Measurements from ENCODE around the gene PLBD2.

The PLBD2 gene

GRCh38 chr12:113387631-113388030 lies 29.2 kb downstream of the PLBD2 start:
- no peaks in the 10 kb centered on the region for H3K4me1 ChIP-seq (ENCODE audit: control insufficient read depth, insufficient read depth, low read length, unreplicated experiment)
- H3K27me3 ChIP-seq (ENCODE audit: insufficient read depth, low read length) = no peaks in the 10 kb centered on the region
- H3K36me3 ChIP-seq (ENCODE audit: insufficient read depth, low read length) = peaks cover 7% of the 10 kb centered on the region; the same call in 1 of the 2 replicates

GRCh38 chr12:113388351-113388750 lies 30.0 kb downstream of the PLBD2 start:
- H3K36me3 ChIP-seq (ENCODE audit: insufficient read depth, low read length) = peaks cover 7% of the 10 kb centered on the region; the same call in 1 of the 2 replicates
- no peaks in the 10 kb centered on the region for H3K27me3 ChIP-seq (ENCODE audit: insufficient read depth, low read length)
- H3K27ac ChIP-seq (ENCODE audit: low read depth, low read length) = no peak overlapping the region
- no peaks in the 10 kb centered on the region for H3K79me2 ChIP-seq (ENCODE audit: control insufficient read depth, insufficient read depth, low read length, unreplicated experiment)
- no peak overlapping the region for H3K4me3 ChIP-seq (ENCODE audit: low read depth, low read length)
- H2AFZ ChIP-seq (ENCODE audit: low read length, unreplicated experiment) = no peak overlapping the region
- H3K4me1 ChIP-seq (ENCODE audit: control insufficient read depth, insufficient read depth, low read length, unreplicated experiment) = no peaks in the 10 kb centered on the region

More at GRCh38 chr12:113387631-113388030, 29.2 kb downstream of the PLBD2 start:
- Histone ChIP-seq H3K4me3 (ENCODE audit: low read depth, low read length) (no peak overlapping the region), H3K27ac (ENCODE audit: low read depth, low read length) (no peak overlapping the region), H3K79me2 (ENCODE audit: control insufficient read depth, insufficient read depth, low read length, unreplicated experiment) (no peaks in the 10 kb centered on the region), H2AFZ (ENCODE audit: low read length, unreplicated experiment) (no peak overlapping the region)

- no peak overlapping the region for H2AFZ ChIP-seq (ENCODE audit: low read length, unreplicated experiment)
- no peak overlapping the region for H3K27ac ChIP-seq (ENCODE audit: low read depth, low read length)
- no peak overlapping the region for H3K4me3 ChIP-seq (ENCODE audit: low read depth, low read length)
- peaks cover 7% of the 10 kb centered on the region; the same call in 1 of the 2 replicates for H3K36me3 ChIP-seq (ENCODE audit: insufficient read depth, low read length)
- no peaks in the 10 kb centered on the region for H3K4me1 ChIP-seq (ENCODE audit: control insufficient read depth, insufficient read depth, low read length, unreplicated experiment)
- no peaks in the 10 kb centered on the region for H3K27me3 ChIP-seq (ENCODE audit: insufficient read depth, low read length)
- no peaks in the 10 kb centered on the region for H3K79me2 ChIP-seq (ENCODE audit: control insufficient read depth, insufficient read depth, low read length, unreplicated experiment)
Measured at GRCh38 chr12:113390064-113391043, 32.0 kb downstream of the PLBD2 start.

GRCh38 chr12:113391145-113391544 lies 32.8 kb downstream of the PLBD2 start:
- Histone ChIP-seq H3K4me3 (ENCODE audit: low read depth, low read length) (no peak overlapping the region), H2AFZ (ENCODE audit: low read length, unreplicated experiment) (no peak overlapping the region), H3K27me3 (ENCODE audit: insufficient read depth, low read length) (no peaks in the 10 kb centered on the region), H3K4me1 (ENCODE audit: control insufficient read depth, insufficient read depth, low read length, unreplicated experiment) (no peaks in the 10 kb centered on the region), H3K27ac (ENCODE audit: low read depth, low read length) (no peak overlapping the region), H3K79me2 (ENCODE audit: control insufficient read depth, insufficient read depth, low read length, unreplicated experiment) (no peaks in the 10 kb centered on the region), H3K36me3 (ENCODE audit: insufficient read depth, low read length) (peaks cover 7% of the 10 kb centered on the region; the same call in 1 of the 2 replicates)

DNA sequence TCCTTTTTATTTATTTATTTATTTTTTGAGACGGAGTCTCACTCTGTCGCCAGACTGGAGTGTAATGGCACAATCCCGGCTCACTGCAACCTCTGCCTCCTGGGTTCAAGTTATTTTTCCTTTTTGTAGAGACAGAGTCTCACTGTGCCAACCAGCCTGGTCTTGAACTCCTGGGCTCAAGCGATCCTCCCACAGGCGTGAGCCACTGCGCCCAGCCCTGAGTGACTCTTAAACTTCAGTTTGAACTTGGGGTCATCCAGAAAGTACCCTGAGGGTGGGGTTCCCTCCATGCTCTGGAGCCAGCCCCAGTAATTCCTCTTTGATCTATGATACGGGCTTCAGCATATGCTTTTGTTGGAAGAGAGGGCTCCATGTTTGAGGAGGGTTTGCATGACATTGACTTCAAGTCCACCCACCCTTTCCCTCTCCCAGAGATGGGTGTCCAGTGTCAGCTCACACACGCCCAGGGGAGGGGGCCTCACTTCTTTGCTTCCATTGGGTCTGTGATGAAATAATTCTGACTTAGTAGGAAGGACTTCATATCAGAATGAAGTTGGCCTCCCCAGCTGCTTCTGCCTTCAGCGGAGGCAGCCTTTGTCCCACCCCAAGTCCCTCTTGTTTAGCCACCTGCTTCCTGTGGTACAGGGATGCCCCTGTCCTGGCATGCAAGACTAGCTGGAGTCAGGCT lies 33.4 kb downstream of the PLBD2 start:
- no peak overlapping the region for H3K27ac ChIP-seq (ENCODE audit: low read depth, low read length)
- H3K27me3 ChIP-seq (ENCODE audit: insufficient read depth, low read length) = no peaks in the 10 kb centered on the region
- no peaks in the 10 kb centered on the region for H3K79me2 ChIP-seq (ENCODE audit: control insufficient read depth, insufficient read depth, low read length, unreplicated experiment)
- H3K4me3 ChIP-seq (ENCODE audit: low read depth, low read length) = no peak overlapping the region
- H2AFZ ChIP-seq (ENCODE audit: low read length, unreplicated experiment) = no peak overlapping the region
- H3K36me3 ChIP-seq (ENCODE audit: insufficient read depth, low read length) = peaks cover 7% of the 10 kb centered on the region; the same call in 1 of the 2 replicates
- no peaks in the 10 kb centered on the region for H3K4me1 ChIP-seq (ENCODE audit: control insufficient read depth, insufficient read depth, low read length, unreplicated experiment)

- no peaks in the 10 kb centered on the region for H3K4me1 ChIP-seq (ENCODE audit: control insufficient read depth, insufficient read depth, low read length, unreplicated experiment)
- no peak overlapping the region for H3K4me3 ChIP-seq (ENCODE audit: low read depth, low read length)
- no peaks in the 10 kb centered on the region for H3K79me2 ChIP-seq (ENCODE audit: control insufficient read depth, insufficient read depth, low read length, unreplicated experiment)
- H3K36me3 ChIP-seq (ENCODE audit: insufficient read depth, low read length) = peaks cover 7% of the 10 kb centered on the region; the same call in 1 of the 2 replicates
- no peaks in the 10 kb centered on the region for H3K27me3 ChIP-seq (ENCODE audit: insufficient read depth, low read length)
- H2AFZ ChIP-seq (ENCODE audit: low read length, unreplicated experiment) = no peak overlapping the region
- no peak overlapping the region for H3K27ac ChIP-seq (ENCODE audit: low read depth, low read length)
Measured at GRCh38 chr12:113392520-113392919, 34.1 kb downstream of the PLBD2 start.

DNA sequence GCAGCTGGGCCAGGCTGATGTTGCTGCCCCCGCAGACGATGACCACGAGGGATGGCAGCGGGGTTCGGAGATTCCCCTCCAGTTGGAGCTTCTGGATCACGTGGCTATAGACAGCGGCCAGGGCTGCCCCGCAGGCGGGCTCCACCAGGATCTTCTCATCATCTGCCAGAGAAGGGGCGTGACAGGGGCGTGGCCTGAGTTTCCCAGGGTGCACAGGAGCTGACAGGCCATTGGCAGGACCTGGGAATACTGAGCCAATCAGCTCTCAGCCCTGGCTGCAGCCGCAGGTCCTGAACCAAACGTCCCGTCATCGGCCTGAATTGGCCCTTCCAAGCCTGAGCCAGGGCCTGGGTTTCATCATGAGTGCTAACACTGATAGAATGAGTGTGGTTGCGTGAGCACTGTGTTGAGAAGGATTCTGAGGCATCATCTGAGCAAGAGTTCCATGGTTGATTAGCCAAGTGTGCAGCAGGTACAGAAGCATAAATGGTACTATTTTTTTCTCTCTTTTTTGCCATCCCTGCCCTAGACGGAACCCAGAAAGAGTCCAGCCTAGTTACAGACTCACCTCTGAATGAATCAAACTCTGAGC lies 34.7 kb downstream of the PLBD2 start:
- Histone ChIP-seq H3K4me3 (ENCODE audit: low read depth, low read length) (no peak overlapping the region), H3K36me3 (ENCODE audit: insufficient read depth, low read length) (peaks cover 7% of the 10 kb centered on the region; the same call in 1 of the 2 replicates), H3K27ac (ENCODE audit: low read depth, low read length) (no peak overlapping the region), H2AFZ (ENCODE audit: low read length, unreplicated experiment) (no peak overlapping the region), H3K4me1 (ENCODE audit: control insufficient read depth, insufficient read depth, low read length, unreplicated experiment) (no peaks in the 10 kb centered on the region), H3K27me3 (ENCODE audit: insufficient read depth, low read length) (no peaks in the 10 kb centered on the region), H3K79me2 (ENCODE audit: control insufficient read depth, insufficient read depth, low read length, unreplicated experiment) (no peaks in the 10 kb centered on the region)

- no peak overlapping the region for H3K27ac ChIP-seq (ENCODE audit: low read depth, low read length)
- no peaks in the 10 kb centered on the region for H3K79me2 ChIP-seq (ENCODE audit: control insufficient read depth, insufficient read depth, low read length, unreplicated experiment)
- no peak overlapping the region for H3K4me3 ChIP-seq (ENCODE audit: low read depth, low read length)
- no peaks in the 10 kb centered on the region for H3K4me1 ChIP-seq (ENCODE audit: control insufficient read depth, insufficient read depth, low read length, unreplicated experiment)
- H2AFZ ChIP-seq (ENCODE audit: low read length, unreplicated experiment) = no peak overlapping the region
- H3K27me3 ChIP-seq (ENCODE audit: insufficient read depth, low read length) = no peaks in the 10 kb centered on the region
- peaks cover 7% of the 10 kb centered on the region; the same call in 1 of the 2 replicates for H3K36me3 ChIP-seq (ENCODE audit: insufficient read depth, low read length)
Measured at GRCh38 chr12:113393749-113394148, 35.4 kb downstream of the PLBD2 start.

GRCh38 chr12:113395119-113395518 lies 36.7 kb downstream of the PLBD2 start:
- Histone ChIP-seq H3K27me3 (ENCODE audit: insufficient read depth, low read length) (no peaks in the 10 kb centered on the region), H3K36me3 (ENCODE audit: insufficient read depth, low read length) (peaks cover 7% of the 10 kb centered on the region; the same call in 1 of the 2 replicates), H3K4me1 (ENCODE audit: control insufficient read depth, insufficient read depth, low read length, unreplicated experiment) (no peaks in the 10 kb centered on the region), H3K4me3 (ENCODE audit: low read depth, low read length) (no peak overlapping the region), H2AFZ (ENCODE audit: low read length, unreplicated experiment) (no peak overlapping the region), H3K79me2 (ENCODE audit: control insufficient read depth, insufficient read depth, low read length, unreplicated experiment) (no peaks in the 10 kb centered on the region), H3K27ac (ENCODE audit: low read depth, low read length) (no peak overlapping the region)

DNA sequence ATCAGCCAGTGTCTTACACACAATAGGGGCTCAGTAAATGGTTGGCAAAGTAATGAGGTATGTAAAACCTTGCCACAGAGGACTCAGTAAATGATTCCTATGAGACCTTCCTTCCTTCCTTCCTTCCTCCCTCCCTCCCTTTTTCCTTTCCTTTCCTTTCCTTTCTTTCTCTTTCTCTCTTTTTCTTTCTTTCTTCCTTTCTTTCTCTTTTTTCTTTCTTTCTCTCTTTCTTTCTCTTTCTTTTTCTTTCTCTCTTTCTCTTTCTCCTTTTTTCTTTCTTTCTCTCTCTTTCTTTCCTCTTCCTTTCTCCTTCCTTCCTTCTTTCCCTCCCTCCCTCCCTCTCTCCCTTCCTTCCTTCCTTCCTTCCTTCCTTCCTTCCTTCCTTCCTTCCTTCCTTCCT lies 37.8 kb downstream of the PLBD2 start:
- Histone ChIP-seq H3K27me3 (ENCODE audit: insufficient read depth, low read length) (no peaks in the 10 kb centered on the region), H3K36me3 (ENCODE audit: insufficient read depth, low read length) (no peaks in the 10 kb centered on the region), H2AFZ (ENCODE audit: low read length, unreplicated experiment) (no peak overlapping the region), H3K27ac (ENCODE audit: low read depth, low read length) (no peak overlapping the region), H3K4me1 (ENCODE audit: control insufficient read depth, insufficient read depth, low read length, unreplicated experiment) (no peaks in the 10 kb centered on the region), H3K79me2 (ENCODE audit: control insufficient read depth, insufficient read depth, low read length, unreplicated experiment) (no peaks in the 10 kb centered on the region), H3K4me3 (ENCODE audit: low read depth, low read length) (no peak overlapping the region)
